GM21825 (cell line): ENCODE data around the gene SHFL.

ENCODE experiments used
- ATAC-seq: cut with Tn5 transposase; IDR thresholded peaks from one replicate; pipeline ENCODE4 v1.9.1; 2021; ENCODE audit warnings: mild to moderate bottlenecking, moderate library complexity; ENCODE audit not compliant: unreplicated experiment

Gene SHFL

GRCh38 chr19:10126213-10126639 is 40.1 kb downstream of the SHFL start:
- ATAC-seq: no peak

- ATAC-seq: no peak
Measured at GRCh38 chr19:10132905-10133304, 46.8 kb downstream of the SHFL start.

DNA sequence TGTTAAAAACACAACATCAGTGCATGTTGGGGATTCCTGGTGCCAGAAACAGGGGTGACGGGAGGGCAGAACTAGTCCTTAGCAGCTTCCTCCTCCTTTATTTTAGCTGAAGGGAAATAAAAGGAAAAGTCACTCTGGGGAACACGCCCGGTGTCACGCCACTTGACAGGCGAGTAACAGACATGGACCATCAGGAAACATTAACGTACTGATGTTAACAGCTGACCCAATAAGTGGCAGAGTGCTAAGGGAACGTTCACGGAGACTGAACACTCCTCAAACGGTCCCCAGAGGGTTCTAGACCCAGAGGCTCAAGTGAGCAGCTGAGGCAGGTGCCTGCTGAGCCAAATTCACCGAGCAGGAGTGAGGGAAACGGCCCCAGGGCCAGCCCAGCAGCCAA is 47.5 kb downstream of the SHFL start:
- no peak for ATAC-seq

DNA sequence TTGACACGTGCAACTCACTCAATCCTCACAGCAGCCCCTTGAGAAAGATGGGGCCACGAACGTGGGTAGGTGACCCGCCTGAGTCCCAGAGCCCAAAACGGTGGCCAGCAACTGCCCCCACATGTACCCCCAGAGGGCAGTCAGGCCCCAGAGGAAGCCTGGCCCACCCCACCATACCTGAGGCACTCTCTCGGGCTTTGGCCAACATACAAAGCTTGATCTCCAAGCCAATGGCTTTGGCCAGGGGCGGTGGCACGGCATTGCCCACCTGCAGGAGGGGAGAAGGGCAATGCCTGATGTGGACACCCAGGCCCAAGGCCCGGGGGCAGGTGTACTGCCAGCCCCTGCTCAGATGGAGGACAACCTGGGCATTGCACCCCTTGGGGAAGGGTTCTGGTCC is 47.9 kb downstream of the SHFL start:
- ATAC-seq: no peak

DNA sequence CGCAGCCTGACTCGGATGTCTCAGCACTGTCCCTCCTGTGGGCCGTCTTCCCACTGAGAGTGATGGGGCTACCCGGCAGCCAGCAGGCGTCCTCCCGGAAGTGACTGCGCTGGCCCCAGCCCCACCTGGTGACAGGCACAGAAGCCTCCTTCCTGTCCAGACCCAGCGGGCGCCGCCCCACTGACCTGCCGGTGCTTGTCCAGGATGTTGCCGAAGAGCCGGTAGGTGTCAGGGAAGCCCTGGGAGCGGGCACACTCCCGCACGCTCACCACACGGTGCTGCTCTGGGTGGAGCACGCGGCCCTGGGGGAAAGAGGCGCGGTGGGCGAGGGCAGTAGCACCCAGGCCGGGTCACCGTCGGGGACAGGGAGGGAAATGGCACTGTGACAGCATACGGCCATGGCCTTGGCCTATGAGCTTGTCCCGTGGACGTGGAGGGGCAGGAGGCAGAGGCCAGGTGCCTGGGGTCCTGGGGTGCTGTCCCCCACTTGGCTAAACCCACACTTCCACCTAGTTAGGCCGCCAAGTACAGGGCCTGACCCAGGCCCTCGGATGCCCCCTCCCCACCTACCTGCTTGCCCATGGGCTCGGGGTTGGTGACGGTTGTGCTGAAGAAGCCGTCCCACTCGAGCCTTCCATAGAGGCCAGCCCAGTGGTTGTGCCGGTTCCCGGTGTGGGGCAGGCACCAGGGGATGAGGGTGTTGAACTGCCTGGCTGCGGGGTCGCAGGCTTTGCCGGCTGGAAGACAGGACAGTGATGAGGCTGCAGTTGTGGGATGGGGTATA is 49.6 kb downstream of the SHFL start:
- ATAC-seq: no peak

GRCh38 chr19:10136936-10137335 is 50.8 kb downstream of the SHFL start:
- ATAC-seq: no peak

DNA sequence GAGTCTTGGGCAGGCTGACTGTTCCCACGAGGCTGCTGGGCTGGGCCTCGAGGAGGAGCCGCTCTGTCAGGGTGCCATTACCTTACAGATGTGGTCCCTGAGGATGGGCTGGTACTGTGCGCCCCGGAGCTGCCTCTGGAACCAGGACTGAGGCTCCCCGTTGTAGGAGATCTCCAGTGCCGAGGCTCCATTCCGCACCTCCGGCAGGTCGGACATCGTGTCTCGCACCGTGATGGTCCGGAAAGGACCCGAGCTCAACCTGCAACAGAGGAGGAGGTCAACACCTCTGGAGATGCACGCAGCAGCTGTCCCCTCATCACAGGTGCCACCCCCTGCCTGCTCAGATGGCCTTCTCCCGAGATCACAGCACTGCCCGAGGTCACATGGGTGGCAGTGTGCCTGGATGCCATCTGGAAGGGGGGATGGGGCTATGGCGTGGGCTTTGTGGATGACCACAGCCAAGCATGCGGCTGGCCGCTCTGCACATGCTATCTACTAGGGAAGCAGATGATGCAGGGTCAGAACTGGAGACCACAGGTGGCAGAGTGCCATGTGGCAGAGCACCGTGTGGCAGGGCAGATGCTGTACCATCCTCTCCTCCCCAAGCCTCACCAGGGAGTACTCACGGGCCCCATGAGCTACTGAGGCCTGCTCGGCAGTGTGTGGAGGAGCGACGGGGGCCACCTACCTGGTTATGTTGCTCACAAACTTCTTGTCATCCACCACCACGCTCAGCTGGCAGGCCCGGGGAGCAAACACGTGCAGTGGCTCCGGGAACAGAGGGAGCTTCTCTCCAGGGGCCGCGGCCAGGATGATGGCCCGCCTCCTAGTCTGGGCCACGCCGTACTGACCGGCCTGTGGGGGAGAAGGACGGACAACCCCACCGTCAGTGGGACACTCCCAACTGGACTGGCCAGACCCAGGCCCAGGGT is 51.9 kb downstream of the SHFL start:
- no peak for ATAC-seq

DNA sequence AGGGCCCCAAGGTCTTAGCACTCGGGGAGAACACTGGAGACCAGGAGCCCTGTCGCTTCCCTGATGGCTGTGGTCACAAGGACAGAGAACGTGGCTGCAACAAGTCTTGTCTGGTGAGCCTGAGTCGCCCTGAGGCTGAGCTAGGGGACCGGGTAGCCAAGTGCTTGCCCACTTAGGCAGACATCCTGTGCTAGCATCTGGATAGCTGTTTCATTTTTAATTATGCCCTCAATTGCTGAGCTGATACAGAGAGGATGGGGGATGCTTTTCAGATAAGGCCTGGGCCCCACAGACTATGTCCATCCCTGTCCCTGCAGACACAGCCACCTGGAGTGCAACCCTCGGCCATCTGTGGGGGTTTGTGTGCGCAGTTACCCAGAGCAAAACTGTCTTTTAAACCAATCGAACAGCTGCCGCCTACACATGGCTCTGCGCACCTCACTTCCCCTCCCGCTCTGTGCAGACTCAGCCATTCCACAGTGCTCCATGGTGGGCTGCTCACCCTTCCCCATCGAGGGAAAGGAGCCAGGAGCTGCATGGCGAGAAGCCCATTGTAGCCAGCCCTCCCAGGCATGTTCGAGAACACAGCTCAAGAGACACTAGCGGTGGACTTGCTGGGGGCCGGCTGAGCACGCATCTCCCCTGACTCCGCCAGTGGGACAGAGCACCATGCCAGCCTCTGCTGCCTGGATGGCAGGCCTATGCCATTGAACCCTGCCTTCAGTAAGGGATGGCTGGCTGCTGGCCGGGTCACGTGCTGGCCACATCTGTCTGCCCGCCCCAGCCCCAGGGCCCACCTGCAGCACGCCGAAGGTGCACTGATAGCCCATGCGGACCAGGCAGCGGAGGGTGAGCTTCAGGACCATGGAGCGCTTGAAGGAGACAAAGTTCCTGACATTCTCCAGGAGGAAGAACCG is 53.0 kb downstream of the SHFL start:
- ATAC-seq: no peak

- ATAC-seq: no peak
Measured at GRCh38 chr19:10139952-10140351, 53.8 kb downstream of the SHFL start.

DNA sequence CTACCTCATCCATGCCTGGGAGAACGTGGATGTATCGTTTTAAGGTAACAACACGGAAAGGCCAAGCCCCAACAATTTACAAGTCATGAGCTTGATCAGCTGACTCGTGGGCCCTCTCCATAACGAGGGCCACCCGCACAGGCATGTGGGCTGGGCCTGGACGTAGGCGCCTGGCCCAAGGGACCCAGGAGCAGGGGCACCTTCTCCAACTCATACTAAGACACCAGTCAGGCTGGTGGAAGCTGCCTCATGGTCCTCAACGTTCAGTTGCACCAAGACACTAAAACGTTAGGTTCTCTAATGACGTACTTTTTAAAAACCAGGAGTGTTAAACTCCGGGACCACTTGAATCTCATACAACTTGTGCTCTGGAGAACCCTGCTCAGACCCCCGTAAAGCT is 55.4 kb downstream of the SHFL start:
- ATAC-seq: no peak

GRCh38 chr19:10141973-10142372 is 55.9 kb downstream of the SHFL start:
- no peak for ATAC-seq
